Iris pigment epithelial cell (primary cell): ENCODE results near the gene ZBP1.

Source experiments
- DNase-seq: peaks from one replicate; pipeline ENCODE4 v3.0.0-alpha.2; 2011; ENCODE audit warnings: low read depth

ZBP1 gene

DNA sequence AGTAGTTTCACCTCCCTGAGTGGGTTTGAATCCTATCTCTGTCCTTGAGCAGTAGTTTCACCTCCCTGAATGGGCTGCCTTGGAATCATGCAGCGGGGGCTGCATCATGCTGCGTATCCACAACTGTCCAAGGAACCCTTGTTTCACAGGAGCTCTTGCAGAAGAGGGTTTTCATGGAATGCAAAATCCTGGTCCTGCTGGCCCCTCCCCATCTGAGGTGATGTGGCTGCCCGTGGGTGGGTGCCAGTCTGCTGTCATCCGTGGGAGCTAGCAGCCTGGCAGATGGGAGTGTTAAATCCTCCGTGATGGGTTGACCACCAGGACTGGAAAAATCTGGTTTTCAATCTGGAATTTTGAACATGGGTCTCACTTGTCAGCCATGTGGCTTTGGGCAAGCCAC, 21.7 kb downstream of the ZBP1 start:
- no peak for DNase-seq

DNA sequence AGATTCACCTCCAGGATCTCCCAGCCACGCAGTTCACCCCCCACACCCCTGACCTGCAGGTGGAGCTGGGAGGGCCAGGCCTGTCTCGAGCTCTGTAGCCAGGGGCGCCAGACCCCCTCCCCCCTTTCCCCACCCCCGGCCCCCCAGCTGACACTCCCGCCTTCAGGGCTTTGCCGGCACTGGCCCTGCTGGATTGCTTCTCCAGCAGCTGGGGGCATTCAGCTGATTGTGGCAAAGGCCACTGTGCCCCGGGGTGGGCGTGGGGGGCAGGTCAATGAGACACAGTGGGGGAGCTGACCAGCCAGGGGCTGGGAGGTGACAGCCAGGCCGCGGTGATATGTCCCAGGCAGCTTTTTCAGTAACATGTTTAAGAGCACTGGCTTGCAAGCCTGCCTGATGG, 22.2 kb downstream of the ZBP1 start:
- no peak for DNase-seq

GRCh38 chr20:57596998-57597939, 23.0 kb downstream of the ZBP1 start:
- peak; percentile 30 for DNase-seq

GRCh38 chr20:57596358-57596757, 23.9 kb downstream of the ZBP1 start:
- no peak for DNase-seq

DNA sequence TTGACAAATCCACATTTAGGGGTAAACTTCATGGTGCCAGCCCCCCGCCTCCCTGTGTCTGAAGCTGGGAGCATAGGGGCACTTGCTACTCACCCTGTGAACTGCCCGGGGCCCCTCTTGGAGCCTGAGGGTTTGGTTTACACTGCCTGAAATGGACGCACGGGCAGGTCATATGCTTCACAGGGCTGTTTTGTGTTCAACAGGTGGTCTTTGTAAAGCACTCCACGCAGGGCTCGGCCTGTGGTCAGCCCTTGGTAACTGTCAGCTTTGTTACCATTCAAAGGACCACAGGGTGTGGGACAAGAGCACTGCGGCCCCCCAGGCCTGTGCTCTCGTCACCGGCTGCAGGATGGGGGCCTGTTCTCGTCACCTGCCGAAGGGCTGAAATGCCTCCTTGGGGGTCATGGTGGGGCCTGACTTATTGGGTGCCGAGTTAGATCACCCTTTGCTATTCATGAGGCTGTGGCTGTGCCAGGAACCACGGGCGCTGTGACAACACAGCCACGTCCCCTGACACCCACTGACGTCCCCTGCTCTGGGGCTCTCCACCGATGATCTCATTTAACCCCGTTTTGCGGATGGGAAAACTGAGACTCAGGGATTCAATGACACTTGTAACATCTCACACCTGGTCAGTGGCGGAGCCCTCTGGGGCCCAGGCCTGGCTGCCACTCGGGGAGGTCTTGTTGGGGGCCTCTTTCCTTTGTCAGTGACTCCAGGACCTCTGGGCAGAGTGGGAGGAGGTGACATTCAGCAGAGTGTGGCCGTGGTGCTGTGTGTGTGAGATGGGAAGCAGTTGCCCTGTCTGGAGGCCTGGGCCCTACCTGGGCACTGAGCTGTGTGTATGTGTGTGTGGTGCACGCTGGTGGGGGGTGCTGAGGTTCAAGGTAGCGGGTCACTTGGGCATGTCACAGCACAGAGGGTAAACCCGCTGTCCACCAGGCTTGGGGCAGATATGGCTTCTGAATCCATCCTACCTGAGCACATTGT, 24.9 kb downstream of the ZBP1 start:
- no peak for DNase-seq

GRCh38 chr20:57594092-57594951, 25.9 kb downstream of the ZBP1 start:
- peak; percentile 8 for DNase-seq

- no peak for DNase-seq
Measured at GRCh38 chr20:57593134-57593886, 26.9 kb downstream of the ZBP1 start.

GRCh38 chr20:57592263-57593092, 27.7 kb downstream of the ZBP1 start:
- DNase-seq = no peak

GRCh38 chr20:57591289-57592229, 28.7 kb downstream of the ZBP1 start:
- DNase-seq = no peak

- DNase-seq = no peak
Measured at GRCh38 chr20:57590485-57591288, 29.5 kb downstream of the ZBP1 start.

GRCh38 chr20:57589728-57590484, 30.3 kb downstream of the ZBP1 start:
- DNase-seq = no peak

- DNase-seq = no peak
Measured at GRCh38 chr20:57589123-57589727, 31.0 kb downstream of the ZBP1 start.

- DNase-seq = no peak
Measured at GRCh38 chr20:57588596-57588995, 31.6 kb downstream of the ZBP1 start.

GRCh38 chr20:57587989-57588377, 32.2 kb downstream of the ZBP1 start:
- no peak for DNase-seq

DNA sequence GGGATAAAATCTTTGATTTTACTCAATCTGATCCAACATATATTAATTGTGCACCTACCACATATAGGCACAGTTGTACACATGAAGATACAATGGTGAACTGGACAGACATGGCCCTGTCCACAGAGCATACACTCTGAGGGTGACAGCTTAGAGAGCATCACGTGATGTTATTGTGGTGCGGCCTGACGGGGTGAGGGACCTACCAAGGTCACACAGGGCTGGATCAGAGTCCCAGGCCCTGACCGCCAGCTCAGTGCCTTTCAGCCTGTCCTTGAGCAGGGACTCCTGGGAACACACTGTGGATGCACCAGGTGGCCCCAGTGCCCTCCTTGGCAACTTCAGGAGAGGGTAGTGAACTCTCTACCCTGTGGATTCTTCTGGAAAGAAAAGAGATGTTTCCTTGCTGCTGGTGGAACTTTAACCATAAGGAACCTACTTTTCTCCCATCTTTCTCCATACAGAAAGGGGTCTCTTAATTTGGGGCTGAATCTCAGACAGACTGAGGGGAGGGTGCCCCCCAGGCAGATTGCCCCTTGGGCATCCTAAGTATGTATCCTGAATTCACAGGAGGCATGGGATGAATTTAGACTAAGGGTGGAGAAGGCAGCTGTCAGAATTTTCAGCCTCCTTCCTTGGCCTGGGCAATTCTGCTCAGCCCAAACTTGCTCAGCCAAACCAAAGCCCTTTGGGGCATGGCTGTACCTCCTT, 32.8 kb downstream of the ZBP1 start:
- no peak for DNase-seq

GRCh38 chr20:57586943-57587277, 33.3 kb downstream of the ZBP1 start:
- DNase-seq = no peak
